Uterus (tissue), 4 donors: Measurements from ENCODE around the gene LHX2. TPM values are rescaled to one million over a fixed set of nuclear protein-coding genes. Genes with fewer than 3 reads are reported as not detected.

Experiments used
- DNase-seq, 2 donors: peaks; one replicate each; pipeline ENCODE4 v3.0.0-alpha.2; 2019 to 2020
- H3K27ac ChIP-seq, 2 donors: fragments of 200-600 bp; sonication (generic); 1 replicate in 1 of 2; 2 replicates in 1 of 2; pipeline ENCODE4 v1.5.1; 2016 to 2018
- H3K27me3 ChIP-seq, 2 donors: fragments of 200-600 bp; sonication (generic); one replicate each; pipeline ENCODE4 v1.5.1; 2018 to 2019; ENCODE audit warnings: control low read depth in 1 of 2
- H3K36me3 ChIP-seq, 2 donors: fragments of 200-600 bp; sonication (generic); one replicate each; pipeline ENCODE4 v1.5.1; 2019; ENCODE audit warnings: control low read depth in 1 of 2
- H3K4me1 ChIP-seq, 2 donors: fragments of 200-600 bp; sonication (generic); one replicate each; pipeline ENCODE4 v1.5.1; 2018 to 2019; ENCODE audit warnings: control low read depth in 1 of 2
- H3K4me3 ChIP-seq, 2 donors: fragments of 200-600 bp; sonication (generic); 1 replicate in 1 of 2; 2 replicates in 1 of 2; pipeline ENCODE4 v1.5.1; 2018 to 2019; ENCODE audit warnings: mild to moderate bottlenecking in 1 of 2
- H3K9me3 ChIP-seq, 2 donors: fragments of 200-600 bp; sonication (generic); one replicate each; pipeline ENCODE4 v1.5.1; 2019; ENCODE audit warnings: control low read depth in 1 of 2
- POLR2A ChIP-seq, 2 donors: fragments of 450-650 bp; IDR thresholded peaks; one replicate each; pipeline ENCODE4 v1.6.1; 2016; ENCODE audit warnings: antibody characterized with exemption in 2 of 2, mild to moderate bottlenecking in 1 of 2, moderate library complexity in 1 of 2
- intact Hi-C: fragments of 100-400 bp; cut with DNase I; formaldehyde crosslinking; loops from one replicate; pipeline ENCODE4 v1.15.1; 2023; ENCODE audit warnings: low total_unique reads
- total RNA-seq, 4 donors: library from RNA; depleted of rRNA in 3 of 4; stranded (reverse); fragments of >200 nt in 3 of 4; gene quantifications; one replicate each; pipeline versions ENCODE4 v1.1.0 to v1.2.4, GENCODE V29; 2014 to 2023
- TF ChIP-seq, protein P1 (sequence below), 4 experiments: fragments of 200-600 bp in 2 of 4; fragments of 450-650 bp in 2 of 4; sonication (generic) in 2 of 4; IDR thresholded peaks; one replicate each; pipeline ENCODE4 v1.5.1; 2016 to 2019; ENCODE audit warnings: antibody characterized with exemption in 4 of 4, mild to moderate bottlenecking in 2 of 4, moderate library complexity in 1 of 4
- donor health status: DM: yes; HTN: yes; CAD: no.

The LHX2 gene
- total RNA-seq, 4 donors from 2014 or later: 0.14 TPM; not detected in 3

DNA sequence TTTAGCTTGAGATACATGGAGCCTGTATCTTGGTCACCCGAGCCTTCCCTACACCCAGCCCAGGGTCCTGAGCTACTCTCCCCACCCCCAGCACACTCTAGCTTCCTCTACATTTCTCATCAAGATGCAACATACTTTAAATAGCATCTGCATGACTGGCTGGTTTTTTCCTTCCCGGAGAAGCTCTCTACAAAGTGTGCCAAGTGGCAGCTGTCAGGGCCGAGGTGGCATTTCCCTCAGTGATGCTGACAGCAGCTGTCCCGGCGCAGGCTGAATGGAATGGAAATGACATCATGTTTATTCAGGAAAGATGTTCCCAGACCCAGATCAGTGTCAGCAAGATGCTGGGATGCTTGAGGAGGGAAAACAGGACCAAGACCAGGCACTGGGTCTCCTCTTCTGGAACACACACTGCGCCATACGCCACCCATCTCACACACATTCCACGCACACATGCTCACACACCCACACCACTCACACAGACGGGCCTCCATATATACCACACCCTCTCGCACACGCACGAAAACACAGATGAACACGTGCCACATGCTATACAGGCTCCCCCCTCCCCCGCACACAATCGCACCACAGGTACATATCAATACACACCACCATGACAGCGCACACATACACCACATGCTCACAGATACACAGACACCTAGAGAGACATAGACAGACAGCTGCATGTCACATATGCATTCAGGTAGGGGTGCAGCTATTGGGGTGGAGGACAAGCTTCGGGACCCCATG is 67.8 kb downstream of the LHX2 start:
- intact Hi-C loops: no loop called here
- Histone ChIP-seq H3K36me3 (no peaks in the 10 kb centered on the region), H3K4me1 (no peaks in the 10 kb centered on the region), H3K4me3 (no peak overlapping the region), H3K27ac (no peak overlapping the region), H3K9me3 (no peaks in the 10 kb centered on the region), H3K27me3 (no peaks in the 10 kb centered on the region)
- DNase-seq: no peak
- TF ChIP-seq POLR2A (IDR thresholded peaks at IDR 0.05): no peak
- TF ChIP-seq, protein P1, sequence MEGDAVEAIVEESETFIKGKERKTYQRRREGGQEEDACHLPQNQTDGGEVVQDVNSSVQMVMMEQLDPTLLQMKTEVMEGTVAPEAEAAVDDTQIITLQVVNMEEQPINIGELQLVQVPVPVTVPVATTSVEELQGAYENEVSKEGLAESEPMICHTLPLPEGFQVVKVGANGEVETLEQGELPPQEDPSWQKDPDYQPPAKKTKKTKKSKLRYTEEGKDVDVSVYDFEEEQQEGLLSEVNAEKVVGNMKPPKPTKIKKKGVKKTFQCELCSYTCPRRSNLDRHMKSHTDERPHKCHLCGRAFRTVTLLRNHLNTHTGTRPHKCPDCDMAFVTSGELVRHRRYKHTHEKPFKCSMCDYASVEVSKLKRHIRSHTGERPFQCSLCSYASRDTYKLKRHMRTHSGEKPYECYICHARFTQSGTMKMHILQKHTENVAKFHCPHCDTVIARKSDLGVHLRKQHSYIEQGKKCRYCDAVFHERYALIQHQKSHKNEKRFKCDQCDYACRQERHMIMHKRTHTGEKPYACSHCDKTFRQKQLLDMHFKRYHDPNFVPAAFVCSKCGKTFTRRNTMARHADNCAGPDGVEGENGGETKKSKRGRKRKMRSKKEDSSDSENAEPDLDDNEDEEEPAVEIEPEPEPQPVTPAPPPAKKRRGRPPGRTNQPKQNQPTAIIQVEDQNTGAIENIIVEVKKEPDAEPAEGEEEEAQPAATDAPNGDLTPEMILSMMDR (IDR thresholded peaks at IDR 0.05): no peak

DNA sequence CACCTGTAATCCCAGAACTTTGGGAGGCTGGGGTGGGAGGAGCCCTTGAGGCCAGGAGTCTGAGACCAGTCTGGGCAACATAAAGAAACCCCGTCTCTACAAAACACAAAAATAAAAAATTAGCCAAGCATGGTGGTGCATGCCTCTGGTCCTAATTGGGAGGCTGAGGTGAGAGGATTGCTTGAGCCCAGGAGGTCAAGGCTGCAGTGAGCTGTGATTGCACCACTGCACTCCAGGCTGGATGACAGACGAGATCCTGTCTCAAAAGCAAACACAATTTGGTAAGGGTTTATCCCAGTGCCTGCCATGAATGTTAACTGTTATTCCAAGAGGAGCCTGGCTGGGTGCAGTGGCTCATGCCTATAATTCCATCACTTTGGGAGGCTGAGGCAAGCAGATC is 71.1 kb downstream of the LHX2 start:
- TF ChIP-seq, protein P1 (IDR thresholded peaks at IDR 0.05): no peak
- TF ChIP-seq POLR2A (IDR thresholded peaks at IDR 0.05): no peak
- intact Hi-C loops: no loop called here
- no peaks in the 10 kb centered on the region for H3K4me1 ChIP-seq
- DNase-seq: no peak
- no peaks in the 10 kb centered on the region for H3K27me3 ChIP-seq
- no peaks in the 10 kb centered on the region for H3K36me3 ChIP-seq
- H3K4me3 ChIP-seq: no peak overlapping the region
- H3K27ac ChIP-seq: no peak overlapping the region
- no peaks in the 10 kb centered on the region for H3K9me3 ChIP-seq

Other genes with a start within 250 kb of the LHX2 start
- 10 to 100 TPM; 10.8 to 34.5 (median 22.6) TPM for gene DENND1A, start 81.6 kb upstream of the LHX2 start, total RNA-seq
- 10 to 100 TPM in 3 of 4 donors, 1 to 10 TPM in 1; 6.1 to 38.5 (median 34.7) TPM for gene NEK6, start 246.2 kb downstream of the LHX2 start, total RNA-seq